ENCODE data around the gene IRAG1.

Gene IRAG1

DNA sequence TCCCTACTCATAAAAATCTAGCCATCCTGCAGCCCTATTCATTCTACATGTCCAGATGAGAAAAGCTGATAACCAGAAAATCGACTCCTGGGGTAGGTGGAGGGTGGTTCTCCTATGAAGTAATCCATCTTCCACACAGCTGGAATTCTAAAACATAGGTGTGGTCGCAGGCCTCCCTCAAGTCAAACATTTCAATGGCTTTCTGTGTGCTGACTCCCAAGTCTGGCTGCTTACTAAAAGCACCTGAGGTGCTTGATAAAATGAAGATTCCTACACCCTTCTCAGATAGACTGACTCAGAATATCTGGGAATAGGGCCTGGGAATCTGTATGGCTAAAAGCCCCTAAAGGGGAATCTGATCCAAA is 26.1 kb downstream of the IRAG1 start:
- Histone ChIP-seq H3K9ac (ENCODE audit: low read depth in 1 of 2, low read length in 2 of 2) (no peak overlapping the region), H3K4me1 (ENCODE audit: control insufficient read depth in 1 of 2, insufficient read depth in 2 of 2, low read length in 2 of 2) (peaks cover 18 to 36% of the 10 kb centered on the region in 2 donors), H3K27ac (ENCODE audit: low read depth, low read length) (no peak overlapping the region), H3K27me3 (ENCODE audit: control insufficient read depth in 1 of 2, insufficient read depth in 2 of 2, low read length in 2 of 2) (no peaks in the 10 kb centered on the region), H3K36me3 (ENCODE audit: control insufficient read depth in 1 of 2, insufficient read depth in 2 of 2, low read length in 2 of 2) (no peaks in the 10 kb centered on the region), H3K9me3 (ENCODE audit: control insufficient read depth in 1 of 2, low read length in 2 of 2) (no peaks in the 10 kb centered on the region), H3K4me3 (ENCODE audit: low read depth in 1 of 2, low read length in 2 of 2) (no peak overlapping the region)

DNA sequence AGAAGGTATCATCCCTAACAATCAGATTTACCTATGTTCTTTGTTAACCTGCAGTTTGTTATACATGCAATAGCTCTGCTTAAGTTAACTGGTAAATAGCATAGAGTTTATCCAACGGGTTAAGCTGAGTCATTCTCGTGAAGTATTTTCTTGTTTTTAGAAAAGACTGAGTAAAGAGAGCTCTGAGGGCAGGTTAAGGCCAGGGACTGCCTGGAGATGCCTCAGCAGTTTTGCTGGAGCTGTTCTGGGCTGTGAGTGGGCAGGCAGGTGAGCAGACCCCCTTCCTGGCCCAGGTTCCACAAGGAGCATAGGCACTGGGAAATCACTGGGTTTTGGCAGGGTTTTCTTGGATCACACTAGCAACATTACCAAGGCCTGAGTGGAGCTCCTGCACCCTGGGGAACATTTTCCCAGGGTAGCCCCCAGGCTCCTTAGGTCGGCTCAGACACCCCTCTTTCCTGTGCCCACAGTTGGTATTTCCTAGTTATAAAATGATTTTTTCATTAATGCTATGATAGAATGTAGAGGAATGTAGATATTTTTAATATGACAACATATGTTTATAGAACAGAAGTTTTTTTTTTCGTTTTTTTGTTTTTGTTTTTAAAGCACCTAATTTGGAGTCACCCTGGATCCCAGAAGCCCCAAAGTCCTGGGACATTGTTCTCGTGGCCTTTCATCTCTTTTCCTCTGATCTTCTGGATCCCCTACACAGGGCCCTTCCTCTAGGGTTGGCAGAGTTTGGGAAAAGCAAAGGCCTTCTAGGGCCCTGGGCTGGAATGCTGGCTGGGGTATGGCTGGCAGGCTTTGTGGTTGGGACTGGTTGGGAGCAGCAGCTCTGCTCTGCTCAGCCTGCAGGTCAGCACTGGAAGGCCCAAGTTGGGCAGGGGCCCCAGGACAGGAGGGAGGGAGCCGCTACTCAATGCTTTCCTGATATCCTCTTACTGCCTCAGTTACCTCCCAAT is 26.7 kb downstream of the IRAG1 start:
- Histone ChIP-seq H3K9me3 (ENCODE audit: control insufficient read depth in 1 of 2, low read length in 2 of 2) (no peaks in the 10 kb centered on the region), H3K4me1 (ENCODE audit: control insufficient read depth in 1 of 2, insufficient read depth in 2 of 2, low read length in 2 of 2) (peaks cover 18 to 36% of the 10 kb centered on the region in 2 donors), H3K4me3 (ENCODE audit: low read depth in 1 of 2, low read length in 2 of 2) (no peak overlapping the region), H3K9ac (ENCODE audit: low read depth in 1 of 2, low read length in 2 of 2) (no peak overlapping the region), H3K27ac (ENCODE audit: low read depth, low read length) (no peak overlapping the region), H3K27me3 (ENCODE audit: control insufficient read depth in 1 of 2, insufficient read depth in 2 of 2, low read length in 2 of 2) (no peaks in the 10 kb centered on the region), H3K36me3 (ENCODE audit: control insufficient read depth in 1 of 2, insufficient read depth in 2 of 2, low read length in 2 of 2) (no peaks in the 10 kb centered on the region)

DNA sequence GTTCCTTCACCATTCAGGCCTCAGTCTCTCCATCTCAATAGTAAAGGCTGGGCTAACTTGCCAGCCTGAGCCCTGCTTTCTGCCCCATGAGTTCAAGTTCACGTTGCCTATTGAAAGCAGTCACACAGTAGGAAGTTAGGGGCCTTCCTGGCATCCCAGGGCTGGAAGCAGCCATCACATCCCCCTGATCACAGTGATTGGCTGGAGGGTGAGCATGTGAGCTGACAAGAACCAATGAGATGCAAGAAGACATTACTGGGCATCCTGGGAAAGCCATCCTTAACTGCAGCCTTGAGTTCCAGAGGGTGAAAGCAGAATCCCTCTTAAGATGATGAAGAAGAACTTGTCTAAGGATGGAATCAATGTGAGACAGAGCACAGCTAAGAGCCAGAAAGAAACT is 29.1 kb downstream of the IRAG1 start:
- Histone ChIP-seq H3K27ac (ENCODE audit: low read depth, low read length) (no peak overlapping the region), H3K4me3 (ENCODE audit: low read depth in 1 of 2, low read length in 2 of 2) (no peak overlapping the region), H3K27me3 (ENCODE audit: control insufficient read depth in 1 of 2, insufficient read depth in 2 of 2, low read length in 2 of 2) (no peaks in the 10 kb centered on the region), H3K9me3 (ENCODE audit: control insufficient read depth in 1 of 2, low read length in 2 of 2) (no peaks in the 10 kb centered on the region), H3K36me3 (ENCODE audit: control insufficient read depth in 1 of 2, insufficient read depth in 2 of 2, low read length in 2 of 2) (no peaks in the 10 kb centered on the region), H3K4me1 (ENCODE audit: control insufficient read depth in 1 of 2, insufficient read depth in 2 of 2, low read length in 2 of 2) (peaks cover 12 to 32% of the 10 kb centered on the region in 2 donors), H3K9ac (ENCODE audit: low read depth in 1 of 2, low read length in 2 of 2) (no peak overlapping the region)

DNA sequence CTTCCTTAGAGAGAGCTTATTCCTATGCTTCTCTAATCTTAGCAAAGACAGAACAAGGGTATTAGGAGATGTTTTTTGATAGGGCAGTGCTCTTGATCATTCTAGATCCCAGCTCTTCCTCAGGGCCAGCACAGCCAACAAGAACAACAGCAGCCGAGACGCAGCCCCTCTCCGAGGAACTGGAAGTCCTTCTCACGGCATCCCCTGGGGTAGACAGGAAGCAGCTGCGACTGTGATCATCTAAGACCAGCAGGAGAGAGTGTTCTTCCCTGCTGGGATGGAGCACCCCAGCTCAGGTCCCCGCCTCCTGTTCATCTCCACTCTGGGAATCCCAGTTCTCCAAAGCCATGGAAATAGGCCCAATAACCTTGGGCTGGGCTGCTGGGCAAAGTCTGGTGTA is 29.6 kb downstream of the IRAG1 start:
- no peaks in the 10 kb centered on the region for H3K27me3 ChIP-seq (ENCODE audit: control insufficient read depth in 1 of 2, insufficient read depth in 2 of 2, low read length in 2 of 2)
- H3K36me3 ChIP-seq (ENCODE audit: control insufficient read depth in 1 of 2, insufficient read depth in 2 of 2, low read length in 2 of 2): no peaks in the 10 kb centered on the region
- H3K27ac ChIP-seq (ENCODE audit: low read depth, low read length): no peak overlapping the region
- H3K4me1 ChIP-seq (ENCODE audit: control insufficient read depth in 1 of 2, insufficient read depth in 2 of 2, low read length in 2 of 2): peaks cover 12 to 32% of the 10 kb centered on the region in 2 donors
- no peaks in the 10 kb centered on the region for H3K9me3 ChIP-seq (ENCODE audit: control insufficient read depth in 1 of 2, low read length in 2 of 2)
- H3K9ac ChIP-seq (ENCODE audit: low read depth in 1 of 2, low read length in 2 of 2): no peak overlapping the region
- no peak overlapping the region for H3K4me3 ChIP-seq (ENCODE audit: low read depth in 1 of 2, low read length in 2 of 2)

DNA sequence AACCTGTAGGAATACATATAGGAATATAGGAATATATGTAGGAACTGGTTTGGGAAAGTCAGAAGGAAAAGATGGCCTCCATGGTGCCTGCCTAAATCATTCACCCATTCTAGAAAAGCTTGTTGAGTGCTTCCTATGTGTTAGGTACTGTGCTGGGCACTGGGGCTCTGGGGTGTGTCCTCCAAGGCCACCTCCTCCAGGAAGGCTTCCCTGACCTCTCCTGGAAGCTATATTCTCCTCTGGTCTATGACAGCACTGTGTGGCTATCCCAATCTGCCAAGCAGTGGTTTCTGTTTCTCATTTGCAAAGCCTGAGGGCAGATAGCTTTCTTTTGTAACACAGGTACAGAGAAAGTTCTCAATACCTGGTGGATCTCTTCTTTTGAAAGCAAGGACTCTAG is 30.2 kb downstream of the IRAG1 start:
- Histone ChIP-seq H3K27ac (ENCODE audit: low read depth, low read length) (no peak overlapping the region), H3K36me3 (ENCODE audit: control insufficient read depth in 1 of 2, insufficient read depth in 2 of 2, low read length in 2 of 2) (no peaks in the 10 kb centered on the region), H3K4me1 (ENCODE audit: control insufficient read depth in 1 of 2, insufficient read depth in 2 of 2, low read length in 2 of 2) (peaks cover 14 to 34% of the 10 kb centered on the region in 2 donors), H3K9me3 (ENCODE audit: control insufficient read depth in 1 of 2, low read length in 2 of 2) (no peaks in the 10 kb centered on the region), H3K9ac (ENCODE audit: low read depth in 1 of 2, low read length in 2 of 2) (no peak overlapping the region), H3K27me3 (ENCODE audit: control insufficient read depth in 1 of 2, insufficient read depth in 2 of 2, low read length in 2 of 2) (no peaks in the 10 kb centered on the region), H3K4me3 (ENCODE audit: low read depth in 1 of 2, low read length in 2 of 2) (no peak overlapping the region)

DNA sequence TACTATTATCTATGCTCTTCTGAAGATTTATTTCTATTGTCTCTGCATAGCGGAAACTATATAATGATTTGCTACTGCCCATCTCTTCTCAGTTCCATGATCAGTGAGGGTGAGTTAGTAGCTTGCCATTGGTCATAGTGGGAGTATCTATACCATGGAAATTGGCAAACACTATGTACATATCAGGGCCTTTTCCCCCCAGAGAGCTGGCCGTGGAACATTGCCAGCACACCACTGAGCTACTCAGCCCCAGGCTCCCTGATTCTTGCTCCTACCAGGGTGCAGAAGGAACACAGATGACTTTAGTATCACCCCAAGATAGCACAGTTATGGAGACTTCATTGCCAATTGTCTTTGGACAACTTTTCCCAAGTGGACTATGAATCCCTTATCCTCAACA is 33.2 kb downstream of the IRAG1 start:
- H3K9ac ChIP-seq (ENCODE audit: low read depth in 1 of 2, low read length in 2 of 2): no peak overlapping the region
- H3K4me3 ChIP-seq (ENCODE audit: low read depth in 1 of 2, low read length in 2 of 2): no peak overlapping the region
- no peaks in the 10 kb centered on the region for H3K36me3 ChIP-seq (ENCODE audit: control insufficient read depth in 1 of 2, insufficient read depth in 2 of 2, low read length in 2 of 2)
- H3K27ac ChIP-seq (ENCODE audit: low read depth, low read length): no peak overlapping the region
- peaks cover 45 to 47% of the 10 kb centered on the region in 2 donors for H3K4me1 ChIP-seq (ENCODE audit: control insufficient read depth in 1 of 2, insufficient read depth in 2 of 2, low read length in 2 of 2)
- no peaks in the 10 kb centered on the region for H3K27me3 ChIP-seq (ENCODE audit: control insufficient read depth in 1 of 2, insufficient read depth in 2 of 2, low read length in 2 of 2)
- H3K9me3 ChIP-seq (ENCODE audit: control insufficient read depth in 1 of 2, low read length in 2 of 2): no peaks in the 10 kb centered on the region

DNA sequence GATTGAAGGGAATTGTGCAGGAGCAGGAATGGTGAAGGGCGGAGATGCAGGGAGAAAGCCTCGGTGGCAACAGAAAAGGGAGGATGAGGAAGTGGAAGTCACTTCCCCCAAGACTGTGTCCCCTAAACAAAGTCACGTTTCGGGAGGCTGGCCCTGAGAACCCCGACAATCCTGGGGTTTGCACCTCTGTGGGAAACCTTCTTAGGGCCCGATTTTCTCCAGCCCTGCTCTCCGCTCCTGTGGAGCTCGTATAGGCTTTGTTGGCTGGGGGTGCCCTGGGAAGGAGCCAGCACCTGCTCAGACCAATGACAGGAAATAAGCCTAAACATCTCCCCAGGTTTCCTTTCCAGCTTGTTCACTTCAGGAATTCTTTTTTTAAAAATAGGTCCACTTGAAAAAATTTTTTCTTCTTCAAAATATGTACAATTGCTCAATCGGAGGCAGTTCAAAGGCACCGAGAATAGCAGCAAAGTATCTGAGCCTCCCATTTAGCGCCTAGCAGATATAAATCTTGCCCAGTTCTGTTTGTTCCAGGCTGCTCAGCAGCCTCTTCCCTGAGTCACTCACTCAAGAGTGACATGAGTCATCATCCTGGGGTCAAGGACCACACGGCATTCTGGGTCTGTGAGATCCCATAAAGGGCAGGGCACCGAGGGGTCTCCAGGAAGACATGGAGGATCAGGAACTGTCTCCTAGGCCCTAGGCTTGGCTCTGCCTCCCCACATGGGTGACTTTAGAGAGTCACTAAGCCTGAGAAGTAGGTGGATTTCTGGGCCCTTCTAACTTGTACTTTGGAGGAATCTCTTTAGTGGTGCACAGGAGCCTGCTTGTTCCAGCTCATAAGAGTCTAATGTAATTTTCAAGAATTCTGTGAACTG is 34.0 kb downstream of the IRAG1 start:
- Histone ChIP-seq H3K36me3 (ENCODE audit: control insufficient read depth in 1 of 2, insufficient read depth in 2 of 2, low read length in 2 of 2) (no peaks in the 10 kb centered on the region), H3K4me1 (ENCODE audit: control insufficient read depth in 1 of 2, insufficient read depth in 2 of 2, low read length in 2 of 2) (peaks cover 49 to 54% of the 10 kb centered on the region in 2 donors), H3K27ac (ENCODE audit: low read depth, low read length) (peak overlapping the region; percentile 54)

DNA sequence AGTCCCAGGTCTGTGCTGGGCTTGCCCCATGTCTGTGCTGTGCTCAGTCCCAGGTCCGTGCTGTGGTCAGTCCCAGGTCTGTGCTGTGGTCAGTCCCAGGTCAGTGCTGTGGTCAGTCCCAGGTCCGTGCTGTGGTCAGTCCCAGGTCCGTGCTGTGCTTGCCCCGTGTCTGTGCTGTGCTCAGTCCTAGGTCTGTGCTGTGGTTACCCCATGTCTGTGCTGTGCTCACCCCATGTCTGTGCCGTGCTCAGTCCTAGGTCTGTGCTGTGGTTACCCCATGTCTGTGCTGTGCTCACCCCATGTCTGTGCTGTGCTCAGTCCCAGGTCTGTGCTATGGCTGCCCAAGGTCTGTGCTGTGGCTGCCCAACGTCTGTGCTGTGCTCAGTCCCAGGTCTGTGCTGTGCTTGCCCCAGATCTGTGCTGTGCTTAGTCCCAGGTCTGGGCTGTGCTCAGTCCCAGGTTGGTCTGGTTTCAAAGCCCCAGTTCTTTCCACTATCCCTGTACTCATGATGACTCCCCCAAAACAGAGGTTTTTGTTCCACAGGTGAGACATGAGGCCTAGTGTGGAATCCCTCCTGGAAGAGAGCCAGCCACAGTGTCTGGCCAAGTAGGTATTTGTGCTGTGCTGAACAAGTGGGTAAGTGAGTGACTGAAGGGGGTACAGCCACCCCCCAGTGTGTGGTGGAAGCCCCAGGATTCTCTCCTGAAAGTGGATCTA is 34.8 kb downstream of the IRAG1 start:
- Histone ChIP-seq H3K27ac (ENCODE audit: low read depth, low read length) (peak overlapping the region; percentile 54), H3K4me3 (ENCODE audit: low read depth in 1 of 2, low read length in 2 of 2) (no peak overlapping the region), H3K36me3 (ENCODE audit: control insufficient read depth in 1 of 2, insufficient read depth in 2 of 2, low read length in 2 of 2) (no peaks in the 10 kb centered on the region), H3K4me1 (ENCODE audit: control insufficient read depth in 1 of 2, insufficient read depth in 2 of 2, low read length in 2 of 2) (peaks cover 49% of the 10 kb centered on the region in 2 donors), H3K9me3 (ENCODE audit: control insufficient read depth in 1 of 2, low read length in 2 of 2) (no peaks in the 10 kb centered on the region), H3K27me3 (ENCODE audit: control insufficient read depth in 1 of 2, insufficient read depth in 2 of 2, low read length in 2 of 2) (no peaks in the 10 kb centered on the region), H3K9ac (ENCODE audit: low read depth in 1 of 2, low read length in 2 of 2) (peak overlapping the region in 1 of 2 donors; percentile 38)

More for the DNA sequence above, 34.0 kb downstream of the IRAG1 start:
- H3K4me3 ChIP-seq (ENCODE audit: low read depth in 1 of 2, low read length in 2 of 2): no peak overlapping the region
- no peaks in the 10 kb centered on the region for H3K27me3 ChIP-seq (ENCODE audit: control insufficient read depth in 1 of 2, insufficient read depth in 2 of 2, low read length in 2 of 2)
- H3K9ac ChIP-seq (ENCODE audit: low read depth in 1 of 2, low read length in 2 of 2): no peak overlapping the region
- no peaks in the 10 kb centered on the region for H3K9me3 ChIP-seq (ENCODE audit: control insufficient read depth in 1 of 2, low read length in 2 of 2)

DNA sequence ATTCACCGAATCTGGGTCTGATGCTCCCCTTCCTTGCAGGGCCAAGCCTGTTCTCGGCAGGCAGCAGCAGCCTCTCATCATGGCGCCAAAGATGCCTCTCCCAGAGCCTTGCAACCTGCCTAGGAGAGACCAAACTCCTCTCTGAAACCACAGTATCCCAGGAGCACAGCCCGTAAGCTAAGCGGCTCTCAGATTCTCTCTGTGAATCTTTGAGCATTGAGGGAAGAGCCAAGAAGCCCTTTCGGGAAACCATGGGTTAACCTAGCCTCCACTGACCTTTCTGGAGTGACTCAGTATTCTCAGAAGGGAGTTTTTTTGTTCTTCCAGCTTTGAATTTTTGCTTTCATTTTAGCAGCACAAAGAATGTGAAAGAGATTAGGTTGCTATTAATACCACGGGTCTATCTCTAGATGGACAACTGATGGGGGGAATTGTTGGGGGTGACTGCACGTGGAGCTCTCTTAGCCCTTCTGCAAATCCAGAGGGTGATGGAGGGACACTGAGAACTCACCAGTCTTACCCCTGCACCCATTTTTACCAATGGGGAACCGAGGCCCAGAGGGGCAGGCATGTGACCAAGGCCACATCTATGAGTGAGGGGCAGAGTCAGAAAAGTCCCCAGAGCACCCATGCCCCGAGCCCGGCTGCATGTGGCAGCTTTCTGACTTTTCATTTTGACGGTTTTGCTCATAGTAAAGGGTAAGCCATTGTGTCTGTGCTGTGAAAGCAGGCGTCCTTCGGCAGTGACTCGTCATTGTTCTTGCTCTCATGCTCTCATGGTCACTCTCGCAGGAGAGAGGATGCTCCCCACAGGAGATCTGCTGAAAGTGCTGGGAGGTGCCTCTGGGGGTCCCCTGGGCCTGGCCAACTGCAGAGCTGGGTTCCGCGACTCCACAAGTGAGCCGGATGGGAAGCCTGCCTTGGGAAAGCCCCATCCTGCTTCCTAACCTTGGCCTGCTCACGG is 36.0 kb downstream of the IRAG1 start:
- Histone ChIP-seq H3K4me3 (ENCODE audit: low read depth in 1 of 2, low read length in 2 of 2) (peak overlapping the region in 1 of 2 donors; percentile 38), H3K9ac (ENCODE audit: low read depth in 1 of 2, low read length in 2 of 2) (no peak overlapping the region), H3K27ac (ENCODE audit: low read depth, low read length) (peak overlapping the region; percentile 15), H3K4me1 (ENCODE audit: control insufficient read depth in 1 of 2, insufficient read depth in 2 of 2, low read length in 2 of 2) (peaks cover 48 to 49% of the 10 kb centered on the region in 2 donors), H3K27me3 (ENCODE audit: control insufficient read depth in 1 of 2, insufficient read depth in 2 of 2, low read length in 2 of 2) (no peaks in the 10 kb centered on the region), H3K9me3 (ENCODE audit: control insufficient read depth in 1 of 2, low read length in 2 of 2) (no peaks in the 10 kb centered on the region), H3K36me3 (ENCODE audit: control insufficient read depth in 1 of 2, insufficient read depth in 2 of 2, low read length in 2 of 2) (no peaks in the 10 kb centered on the region)

Data from duodenal mucosa (tissue), 2 donors.